GM12864 (cell line): ENCODE data around the gene COPS6.

Experiments used
- DNase-seq: peaks from one replicate; pipeline ENCODE4 v3.0.0-alpha.2; 2011; ENCODE audit warnings: low read depth
- H3K4me3 ChIP-seq: 2 replicates; pipeline ENCODE4 v1.5.1; 2011; ENCODE audit warnings: mild to moderate bottlenecking, low read depth, low read length, control low read depth
- CTCF ChIP-seq: IDR thresholded peaks from 2 replicates; pipeline ENCODE4 v1.5.1; 2011; ENCODE audit warnings: low read depth, mild to moderate bottlenecking, moderate library complexity, low read length, control low read depth, inconsistent platforms; ENCODE audit errors: missing control alignments

COPS6 gene

GRCh38 chr7:100065452-100066186 is 23.1 kb upstream of the COPS6 start:
- no peak overlapping the region for H3K4me3 ChIP-seq
- DNase-seq: no peak
- no peak for TF ChIP-seq CTCF

- H3K4me3 ChIP-seq: no peak overlapping the region
These were observed 21.8 kb upstream of the COPS6 start for GRCh38 chr7:100066953-100067352.

GRCh38 chr7:100069991-100070390 is 18.8 kb upstream of the COPS6 start:
- H3K4me3 ChIP-seq: no peak overlapping the region
- TF ChIP-seq CTCF: no peak
- no peak for DNase-seq

More at GRCh38 chr7:100066953-100067352, 21.8 kb upstream of the COPS6 start:
- TF ChIP-seq CTCF: no peak
- DNase-seq: no peak

GRCh38 chr7:100071018-100071723 is 17.6 kb upstream of the COPS6 start:
- H3K4me3 ChIP-seq: no peak overlapping the region
- DNase-seq: no peak
- no peak for TF ChIP-seq CTCF

- no peak for DNase-seq
- no peak overlapping the region for H3K4me3 ChIP-seq
- TF ChIP-seq CTCF: no peak
These were observed 16.3 kb upstream of the COPS6 start for GRCh38 chr7:100072462-100072861.

GRCh38 chr7:100074841-100075240 is 13.9 kb upstream of the COPS6 start:
- no peak overlapping the region for H3K4me3 ChIP-seq
- DNase-seq: no peak
- TF ChIP-seq CTCF: no peak
